Mesendoderm (in vitro differentiated cells): ENCODE results near the gene P2RX6. TPM values are rescaled to one million over a fixed set of nuclear protein-coding genes. Genes with fewer than 3 reads are reported as not detected.

ENCODE experiments used
- DNase-seq: peaks from one replicate; pipeline ENCODE4 v3.0.0; 2013
- H2AK5ac ChIP-seq: 2 replicates; pipeline ENCODE4 v1.6.1; 2013; ENCODE audit warnings: low read length, inconsistent platforms
- H2BK120ac ChIP-seq: 2 replicates; pipeline ENCODE4 v1.6.1; 2013; ENCODE audit warnings: low read depth, mild to moderate bottlenecking, low read length, moderate library complexity, mixed read lengths
- H2BK15ac ChIP-seq: replicated peaks from 2 replicates; pipeline ENCODE4 v1.6.1; 2013; ENCODE audit warnings: low read depth, mild to moderate bottlenecking, moderate library complexity
- H2BK5ac ChIP-seq: 2 replicates; pipeline ENCODE4 v1.6.1; 2013; ENCODE audit warnings: low read length, inconsistent platforms
- H3K18ac ChIP-seq: 2 replicates; pipeline ENCODE4 v1.6.1; 2013; ENCODE audit warnings: mild to moderate bottlenecking, low read length, mixed read lengths
- H3K23ac ChIP-seq: one replicate; pipeline ENCODE4 v1.6.1; 2013; ENCODE audit warnings: low read length
- H3K27ac ChIP-seq: 2 replicates; pipeline ENCODE4 v1.5.1; 2013; ENCODE audit warnings: low read depth, mild to moderate bottlenecking, inconsistent platforms, low read length, moderate library complexity
- H3K27me3 ChIP-seq: 2 replicates; pipeline ENCODE4 v1.6.1; 2013; ENCODE audit warnings: low read length, control low read depth, mild to moderate bottlenecking, inconsistent platforms; ENCODE audit not compliant: insufficient read depth, poor library complexity
- H3K36me3 ChIP-seq: 2 replicates; pipeline ENCODE4 v1.6.1; 2013; ENCODE audit warnings: low read length, inconsistent platforms; ENCODE audit not compliant: control insufficient read depth, insufficient read depth
- H3K4ac ChIP-seq: one replicate; pipeline ENCODE4 v1.6.1; 2013; ENCODE audit warnings: low read depth, mild to moderate bottlenecking, low read length, moderate library complexity
- H3K4me1 ChIP-seq: 2 replicates; pipeline ENCODE4 v1.6.1; 2013; ENCODE audit warnings: low read depth, low read length, inconsistent platforms; ENCODE audit not compliant: control insufficient read depth
- H3K4me2 ChIP-seq: 2 replicates; pipeline ENCODE4 v1.6.1; 2013; ENCODE audit warnings: low read length
- H3K4me3 ChIP-seq: 2 replicates; pipeline ENCODE4 v1.5.1; 2013; ENCODE audit warnings: mild to moderate bottlenecking, low read length
- H3K56ac ChIP-seq: one replicate; pipeline ENCODE4 v1.6.1; 2013; ENCODE audit warnings: low read length
- H3K79me1 ChIP-seq: 2 replicates; pipeline ENCODE4 v1.6.1; 2013; ENCODE audit warnings: low read length, inconsistent platforms
- H3K79me2 ChIP-seq: 2 replicates; pipeline ENCODE4 v1.6.1; 2013; ENCODE audit warnings: mild to moderate bottlenecking, low read length; ENCODE audit not compliant: control insufficient read depth, insufficient read depth
- H3K9ac ChIP-seq: 2 replicates; pipeline ENCODE4 v1.6.1; 2013; ENCODE audit warnings: low read length, inconsistent platforms
- H4K5ac ChIP-seq: one replicate; pipeline ENCODE4 v1.6.1; 2013; ENCODE audit warnings: low read length
- H4K8ac ChIP-seq: one replicate; pipeline ENCODE4 v1.6.1; 2013; ENCODE audit warnings: low read depth, mild to moderate bottlenecking, control low read depth, low read length, moderate library complexity
- WGBS: extraction: QIAGEN DNeasy Blood & Tissue Kit; methylation state at CpG from one replicate; pipeline ENCODE4 v1.1.7; 2013; ENCODE audit warnings: low lambda C conversion rate, missing lambda C conversion rate; ENCODE audit not compliant: insufficient coverage; ENCODE audit errors: extremely low coverage; 5-methylcytosine and 5-hydroxymethylcytosine counted together
- polyA plus RNA-seq, 2 experiments: library from polyadenylated mRNA; stranded (reverse); fragments of 200-250 nt; gene quantifications; one replicate each; pipeline ENCODE4 v1.2.3, GENCODE V29; 2013

P2RX6 gene
- not detected for polyA plus RNA-seq (2013, experiment 1 of 2)
- not detected for polyA plus RNA-seq (2013, experiment 2 of 2)

DNA sequence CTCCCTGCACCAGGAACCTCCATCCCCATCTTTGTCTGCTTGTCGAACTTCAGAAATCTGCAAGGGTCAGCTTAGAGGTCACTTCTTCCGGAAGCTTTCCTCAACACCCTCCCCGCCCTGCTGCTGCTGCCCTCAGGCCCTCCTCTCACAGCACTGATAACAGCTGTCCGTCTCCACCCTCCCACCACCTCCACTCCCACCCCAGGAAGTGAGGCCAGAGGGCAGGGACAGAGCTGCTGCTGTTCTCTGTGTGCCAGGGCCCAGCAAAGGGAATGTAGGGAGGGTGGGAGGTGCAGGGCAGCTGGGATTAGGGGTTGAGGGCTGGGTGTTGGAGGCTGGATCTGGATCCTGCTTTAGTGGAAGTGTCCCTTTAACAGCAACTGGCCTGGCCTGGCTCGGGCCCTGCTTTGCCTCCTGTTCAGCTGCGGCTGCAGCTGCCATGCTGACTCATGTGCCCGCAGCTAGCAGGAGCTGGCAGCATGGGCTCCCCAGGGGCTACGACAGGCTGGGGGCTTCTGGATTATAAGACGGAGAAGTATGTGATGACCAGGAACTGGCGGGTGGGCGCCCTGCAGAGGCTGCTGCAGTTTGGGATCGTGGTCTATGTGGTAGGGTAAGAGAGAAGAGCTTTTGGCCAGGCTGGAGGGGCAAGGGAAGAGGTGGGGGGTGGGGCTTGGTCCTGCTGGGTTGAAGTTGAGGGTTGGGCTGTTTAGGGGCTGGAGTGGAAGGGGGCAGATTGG lies at the start of gene P2RX6:
Gene P2RX6, plus strand, starts transcription at position 440 of the 740 bp plus-strand sequence. Its CDS starts 10 bp downstream, at position 450.
- Histone ChIP-seq H3K4ac (no peak within 1 kb of the TSS), H3K4me3 (no peak within 1 kb of the TSS), H3K27ac (peak within 1 kb of the TSS; percentile 68), H3K9ac (peak within 1 kb of the TSS; percentile 77), H3K4me1 (peaks cover 5% of the 10 kb centered on the region), H2BK120ac (no peak within 1 kb of the TSS), H3K27me3 (no peaks in the 10 kb centered on the region), H2BK15ac (no peak within 1 kb of the TSS), H3K4me2 (peak within 1 kb of the TSS; percentile 77), H3K79me1 (peaks cover 2% of the 10 kb centered on the region), H4K5ac (no peak within 1 kb of the TSS), H2AK5ac (no peak within 1 kb of the TSS), H3K56ac (peak within 1 kb of the TSS; percentile 91), H3K18ac (peak within 1 kb of the TSS; percentile 62), H3K36me3 (no peaks in the 10 kb centered on the region), H2BK5ac (peak within 1 kb of the TSS; percentile 81), H3K79me2 (no peaks in the 10 kb centered on the region), H3K23ac (no peak within 1 kb of the TSS), H4K8ac (no peak within 1 kb of the TSS)
- WGBS, result no CpG with 5 or more reads among the region's 12 CpGs
- DNase-seq, result peak; percentile 90

GRCh38 chr22:20965888-20966855 lies 48.8 kb upstream of the P2RX6 start:
- H3K4me2 ChIP-seq, result no peak overlapping the region
- H3K18ac ChIP-seq, result no peak overlapping the region
- no peaks in the 10 kb centered on the region for H3K79me1 ChIP-seq
- H3K9ac ChIP-seq, result no peak overlapping the region
- no peak overlapping the region for H3K4ac ChIP-seq
- no CpG with 5 or more reads among the region's 13 CpGs for WGBS
- H3K79me2 ChIP-seq, result no peaks in the 10 kb centered on the region
- no peak overlapping the region for H4K8ac ChIP-seq
- no peak overlapping the region for H3K56ac ChIP-seq
- no peak overlapping the region for H3K27ac ChIP-seq
- peaks cover 12% of the 10 kb centered on the region for H3K27me3 ChIP-seq
- H2BK120ac ChIP-seq, result no peak overlapping the region
- H3K36me3 ChIP-seq, result no peaks in the 10 kb centered on the region
- no peak overlapping the region for H3K23ac ChIP-seq
- H2BK5ac ChIP-seq, result no peak overlapping the region
- H3K4me1 ChIP-seq, result peaks cover 2% of the 10 kb centered on the region
- H2BK15ac ChIP-seq, result no peak overlapping the region
- H3K4me3 ChIP-seq, result no peak overlapping the region
- no peak overlapping the region for H4K5ac ChIP-seq
- H2AK5ac ChIP-seq, result no peak overlapping the region
- no peak for DNase-seq

DNA sequence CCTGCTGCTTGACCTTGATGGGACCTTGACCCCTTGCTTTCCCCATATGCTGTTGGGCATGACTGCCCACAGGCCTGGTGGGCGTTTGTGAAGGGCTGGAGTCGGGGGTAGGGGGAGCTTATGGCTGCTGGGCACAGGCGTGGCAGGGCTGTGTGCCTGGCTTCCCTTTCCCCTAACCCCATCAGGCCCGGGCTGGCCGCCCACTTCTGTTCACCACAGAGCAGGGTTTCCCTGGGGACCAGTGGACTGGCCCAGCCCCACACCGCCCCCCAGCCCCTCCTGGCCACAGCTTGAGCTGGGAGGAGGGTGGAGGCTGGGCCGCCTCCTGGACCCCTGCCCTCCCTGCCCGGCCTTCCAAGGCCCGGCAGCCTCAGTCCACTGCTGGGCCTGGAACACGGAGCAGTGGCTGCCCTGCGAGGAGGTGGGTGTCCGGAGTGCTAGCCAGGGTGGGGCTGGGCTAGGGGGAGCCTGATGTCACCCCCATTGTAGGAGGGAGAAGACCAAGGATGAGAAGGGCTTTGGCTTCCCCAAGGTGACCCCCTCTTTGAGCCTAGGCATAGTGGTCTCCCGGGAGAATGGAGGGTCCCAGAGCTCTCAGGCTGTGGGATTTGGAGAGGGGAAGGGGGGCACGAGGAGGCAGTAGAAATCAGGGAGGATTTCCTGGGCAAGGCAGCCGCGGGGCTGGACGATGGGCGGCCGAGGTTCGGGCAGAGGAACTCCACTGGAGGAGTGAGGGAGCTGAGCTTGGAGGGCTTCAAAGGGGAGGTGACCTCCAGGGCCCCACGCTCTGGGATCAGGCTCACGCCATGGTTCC lies 47.9 kb upstream of the P2RX6 start, which contains the start of gene AIFM3:
Gene AIFM3, plus strand, starts transcription at position 373 of the 814 bp plus-strand sequence. CDS start 690 bp downstream, outside the sequence.
- no peak within 1 kb of the TSS for H3K4ac ChIP-seq
- peaks cover 12% of the 10 kb centered on the region for H3K27me3 ChIP-seq
- no peaks in the 10 kb centered on the region for H3K79me2 ChIP-seq
- no peak within 1 kb of the TSS for H4K8ac ChIP-seq
- H2BK5ac ChIP-seq, result no peak within 1 kb of the TSS
- H3K56ac ChIP-seq, result no peak within 1 kb of the TSS
- no peak within 1 kb of the TSS for H3K23ac ChIP-seq
- no peak for DNase-seq
- no peak within 1 kb of the TSS for H3K4me2 ChIP-seq
- H3K18ac ChIP-seq, result no peak within 1 kb of the TSS
- no peak within 1 kb of the TSS for H3K9ac ChIP-seq
- H3K4me1 ChIP-seq, result peaks cover 2% of the 10 kb centered on the region
- H3K79me1 ChIP-seq, result no peaks in the 10 kb centered on the region
- no CpG with 5 or more reads among the region's 22 CpGs for WGBS
- no peaks in the 10 kb centered on the region for H3K36me3 ChIP-seq
- H4K5ac ChIP-seq, result no peak within 1 kb of the TSS
- H2BK15ac ChIP-seq, result no peak within 1 kb of the TSS
- H3K4me3 ChIP-seq, result no peak within 1 kb of the TSS
- no peak within 1 kb of the TSS for H3K27ac ChIP-seq
- no peak within 1 kb of the TSS for H2AK5ac ChIP-seq
- H2BK120ac ChIP-seq, result no peak within 1 kb of the TSS

- no peak overlapping the region for H3K9ac ChIP-seq
- no peak overlapping the region for H3K27ac ChIP-seq
- H3K4me2 ChIP-seq, result no peak overlapping the region
- H3K23ac ChIP-seq, result no peak overlapping the region
- H4K8ac ChIP-seq, result no peak overlapping the region
- H3K79me1 ChIP-seq, result no peaks in the 10 kb centered on the region
- H2BK120ac ChIP-seq, result no peak overlapping the region
- peaks cover 12% of the 10 kb centered on the region for H3K27me3 ChIP-seq
- H4K5ac ChIP-seq, result no peak overlapping the region
- H3K18ac ChIP-seq, result no peak overlapping the region
- no peak overlapping the region for H2BK15ac ChIP-seq
- H2BK5ac ChIP-seq, result no peak overlapping the region
- H3K4me1 ChIP-seq, result peaks cover 2% of the 10 kb centered on the region
- peak; percentile 48 for DNase-seq
- H3K4ac ChIP-seq, result no peak overlapping the region
- H2AK5ac ChIP-seq, result no peak overlapping the region
- no peaks in the 10 kb centered on the region for H3K79me2 ChIP-seq
- H3K36me3 ChIP-seq, result no peaks in the 10 kb centered on the region
- H3K56ac ChIP-seq, result no peak overlapping the region
- no CpG with 5 or more reads among the region's 19 CpGs for WGBS
- no peak overlapping the region for H3K4me3 ChIP-seq
Observed at GRCh38 chr22:20967697-20968211, 47.2 kb upstream of the P2RX6 start.

GRCh38 chr22:20968281-20968977 lies 46.5 kb upstream of the P2RX6 start:
- no CpG with 5 or more reads among the region's 7 CpGs for WGBS
- DNase-seq, result no peak
- no peak overlapping the region for H3K27ac ChIP-seq

More at GRCh38 chr22:20968281-20968977, 46.5 kb upstream of the P2RX6 start:
- no peak overlapping the region for H2BK15ac ChIP-seq
- H2BK120ac ChIP-seq, result no peak overlapping the region
- H2AK5ac ChIP-seq, result no peak overlapping the region
- peaks cover 2% of the 10 kb centered on the region for H3K4me1 ChIP-seq
- H4K8ac ChIP-seq, result no peak overlapping the region
- no peaks in the 10 kb centered on the region for H3K36me3 ChIP-seq
- no peak overlapping the region for H3K23ac ChIP-seq
- H3K4ac ChIP-seq, result no peak overlapping the region
- H3K4me2 ChIP-seq, result no peak overlapping the region
- no peak overlapping the region for H3K56ac ChIP-seq
- H3K18ac ChIP-seq, result no peak overlapping the region
- H3K27me3 ChIP-seq, result peaks cover 12% of the 10 kb centered on the region
- no peak overlapping the region for H3K4me3 ChIP-seq
- no peaks in the 10 kb centered on the region for H3K79me1 ChIP-seq
- no peak overlapping the region for H3K9ac ChIP-seq
- no peak overlapping the region for H2BK5ac ChIP-seq
- no peaks in the 10 kb centered on the region for H3K79me2 ChIP-seq
- H4K5ac ChIP-seq, result no peak overlapping the region
